Left hindlimb (tissue), 1 donor: ENCODE results near the gene TAT.
"Not testable (repeated sequence)": the region's sequence is repeated elsewhere in the genome, so short reads cannot be mapped to it uniquely, and the experiment has no call there.

Experiments
- DNase-seq: peaks from one replicate; pipeline ENCODE4 v3.0.0-alpha.2; 2018

The TAT gene

DNA sequence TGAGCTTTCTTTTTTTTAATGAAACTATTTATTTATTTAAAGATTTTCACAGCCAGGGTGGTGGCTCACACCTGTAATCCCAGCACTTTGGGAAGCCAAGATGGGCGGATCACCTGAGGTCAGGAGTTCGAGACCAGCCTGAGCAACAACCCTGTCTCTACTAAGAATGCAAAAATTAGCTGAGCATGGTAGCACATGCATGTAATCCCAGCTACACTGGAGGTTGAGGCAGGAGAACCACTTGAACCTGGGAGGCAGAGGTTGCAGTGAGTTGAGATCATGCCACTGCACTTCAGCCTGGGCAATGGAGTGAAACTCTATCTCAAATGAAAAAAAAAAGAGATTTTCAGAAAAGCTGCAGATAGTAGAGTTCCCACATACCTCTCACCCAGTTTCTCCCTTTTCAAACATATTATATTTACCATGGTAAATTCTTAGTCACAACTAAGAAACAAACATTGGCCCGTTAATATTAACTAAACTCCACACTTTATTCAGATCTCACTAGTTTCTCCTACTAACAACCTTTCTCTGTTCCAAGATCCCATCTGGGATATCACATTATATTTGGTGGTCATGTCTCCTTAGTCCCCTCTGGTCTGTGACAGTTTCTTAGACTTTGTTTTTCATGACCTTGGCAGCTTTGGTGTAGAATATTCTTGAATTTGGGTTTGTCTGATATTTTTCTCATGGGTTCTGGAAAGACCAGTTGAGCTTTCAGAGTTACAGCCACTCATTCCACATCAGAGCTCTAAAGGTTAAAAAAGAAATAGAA is 7.8 kb upstream of the TAT start:
- no peak for DNase-seq

DNA sequence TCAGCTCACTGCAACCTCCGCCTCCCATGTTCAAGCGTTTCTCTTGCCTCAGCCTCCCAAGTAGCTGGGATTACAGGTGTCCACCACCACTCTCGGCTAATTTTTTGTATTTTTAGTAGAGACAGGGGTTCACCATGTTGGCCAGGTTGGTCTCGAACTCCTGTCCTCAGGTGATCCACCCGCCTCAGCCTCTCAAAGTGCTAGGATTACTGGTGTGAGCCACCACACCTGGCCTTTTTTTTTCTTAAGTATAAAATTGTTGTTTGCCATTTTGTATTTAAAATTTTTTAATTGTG is 5.6 kb upstream of the TAT start:
- DNase-seq: not testable (repeated sequence)

DNA sequence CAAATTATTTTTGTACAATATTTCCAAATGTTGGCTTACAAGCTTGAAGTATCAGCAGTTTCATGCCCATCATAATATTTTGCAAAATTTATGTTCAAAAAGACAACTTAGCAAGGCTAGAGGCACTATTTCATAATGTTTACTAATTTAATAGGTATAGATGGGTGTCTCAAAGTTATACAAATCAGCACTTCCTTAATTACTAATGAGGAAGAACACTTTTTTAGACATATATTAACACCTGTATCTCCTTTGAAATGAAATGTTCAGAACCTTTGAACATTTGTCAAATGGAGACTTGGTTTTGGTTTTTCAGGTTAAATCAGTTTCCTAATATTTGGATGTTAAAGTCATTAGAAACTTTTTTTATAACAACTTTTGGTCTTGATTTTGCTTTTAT is 2.2 kb downstream of the TAT start:
- DNase-seq: no peak

DNA sequence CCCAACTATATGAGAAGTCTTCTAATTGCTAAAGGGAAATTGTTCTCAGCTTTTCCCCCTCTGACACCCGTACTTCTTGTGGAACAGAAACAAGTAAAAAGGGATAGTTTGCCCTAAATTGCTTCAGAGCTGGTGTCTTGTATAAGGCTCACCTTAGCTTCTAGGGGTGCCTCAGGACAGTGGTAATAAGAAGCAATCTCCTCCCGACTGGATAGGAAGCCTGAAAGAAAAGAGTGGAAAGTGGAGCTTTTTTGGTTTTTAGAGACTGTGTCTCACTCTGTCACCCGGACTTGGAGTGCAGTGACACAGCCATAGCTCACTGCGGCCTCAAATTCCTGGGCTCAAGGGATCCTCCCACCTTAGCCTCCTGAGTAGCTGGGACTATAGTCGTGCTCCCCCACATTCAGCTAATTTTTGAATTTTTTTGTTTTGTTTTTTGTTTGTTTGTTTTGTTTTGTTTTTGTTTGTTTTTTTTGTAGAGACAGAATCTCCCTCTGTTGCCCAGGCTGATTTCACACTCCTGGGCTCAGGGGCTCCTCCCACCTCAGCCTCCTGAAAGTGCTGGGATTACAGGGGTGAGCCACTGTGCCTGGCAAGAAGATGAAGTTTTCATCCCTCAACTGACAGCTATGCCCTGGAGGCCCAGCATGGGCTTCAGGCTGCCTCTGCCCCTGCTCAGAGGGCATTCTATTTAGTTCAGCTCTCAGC is 3.4 kb downstream of the TAT start:
- DNase-seq: no peak

DNA sequence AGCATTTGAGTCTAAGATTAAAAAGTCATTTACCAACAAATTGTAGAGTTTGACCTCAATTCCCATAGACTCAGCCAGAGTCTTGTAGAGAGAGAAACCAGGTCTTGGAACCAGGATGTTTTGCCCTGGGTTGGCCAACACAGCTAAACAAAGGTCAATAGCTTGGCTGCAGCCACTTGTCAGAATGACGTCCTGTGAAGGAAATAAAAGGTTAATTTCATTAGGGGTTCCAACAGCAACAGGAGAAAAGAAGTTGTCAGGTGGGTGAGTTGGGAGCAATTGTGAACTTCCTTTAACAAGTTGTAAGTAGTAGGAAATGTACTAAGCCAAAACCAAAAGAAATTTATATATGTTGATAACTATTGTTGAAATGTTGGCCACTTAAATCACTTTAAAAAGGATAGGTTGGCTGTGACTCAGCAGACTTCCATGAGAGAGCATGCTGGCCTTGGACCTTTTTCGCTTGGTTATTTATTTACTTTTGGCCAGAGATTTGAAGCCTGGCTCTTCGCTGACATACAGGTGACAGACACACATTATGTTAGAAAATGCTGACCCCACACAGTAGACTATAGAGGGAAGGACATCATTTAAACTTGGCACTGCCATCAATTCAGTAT is 4.3 kb downstream of the TAT start:
- no peak for DNase-seq

DNA sequence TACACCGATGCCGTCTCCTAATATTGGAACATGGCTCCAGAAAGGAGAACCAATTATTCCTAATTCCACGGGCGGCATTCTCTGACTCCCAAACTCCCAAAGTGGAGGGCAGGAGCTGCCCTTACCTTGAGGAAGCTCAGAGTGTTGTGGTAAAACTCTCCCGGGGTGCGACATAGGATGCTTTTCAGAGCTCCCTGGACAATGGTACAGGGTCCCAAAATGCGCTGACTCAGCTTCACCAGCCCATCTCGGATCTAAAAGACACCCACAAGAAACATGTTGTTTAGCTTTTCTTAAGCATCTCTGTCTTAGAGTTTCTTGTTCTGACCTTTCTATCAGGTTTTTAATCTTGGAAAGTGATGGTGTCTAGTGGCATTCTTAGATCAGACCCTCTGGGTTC is 6.7 kb downstream of the TAT start:
- DNase-seq: no peak

DNA sequence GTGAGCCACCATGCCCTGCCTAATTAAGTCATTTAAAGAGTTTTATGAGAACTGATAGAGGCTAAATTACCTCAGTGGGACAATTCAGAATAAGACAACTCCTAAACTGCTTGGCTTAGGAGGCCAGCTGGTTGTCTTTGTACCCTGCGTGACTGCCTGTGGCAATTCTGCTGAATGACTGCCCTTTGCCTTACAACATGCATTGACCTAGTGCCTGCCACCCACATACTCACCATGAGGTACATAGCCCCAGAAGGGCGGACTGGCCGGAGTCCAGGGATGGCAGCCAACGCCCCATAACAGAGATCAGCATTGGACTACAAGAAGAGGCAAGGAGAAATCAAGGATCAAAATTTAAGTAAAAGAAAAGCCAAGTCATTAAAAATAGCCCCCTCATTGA is 7.3 kb downstream of the TAT start:
- DNase-seq: no peak

DNA sequence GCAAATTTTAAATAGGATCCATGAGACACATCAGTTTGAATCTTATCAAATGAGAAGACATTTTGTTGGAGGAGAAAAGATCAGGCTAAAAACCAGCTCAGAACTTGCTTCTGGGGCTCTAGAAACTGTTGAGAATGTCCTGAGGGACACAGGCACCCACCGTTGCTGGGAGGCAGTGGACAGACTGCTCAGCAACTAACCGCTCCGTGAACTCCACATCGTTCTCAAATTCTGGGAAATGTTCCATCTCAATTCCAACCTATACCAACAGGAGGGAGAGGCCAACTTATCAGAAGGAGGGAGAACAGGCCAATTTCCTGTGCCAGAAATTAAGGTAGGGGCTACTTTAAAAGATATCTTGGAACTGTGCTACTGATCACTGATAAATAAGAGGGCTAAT is 8.3 kb downstream of the TAT start:
- no peak for DNase-seq

DNA sequence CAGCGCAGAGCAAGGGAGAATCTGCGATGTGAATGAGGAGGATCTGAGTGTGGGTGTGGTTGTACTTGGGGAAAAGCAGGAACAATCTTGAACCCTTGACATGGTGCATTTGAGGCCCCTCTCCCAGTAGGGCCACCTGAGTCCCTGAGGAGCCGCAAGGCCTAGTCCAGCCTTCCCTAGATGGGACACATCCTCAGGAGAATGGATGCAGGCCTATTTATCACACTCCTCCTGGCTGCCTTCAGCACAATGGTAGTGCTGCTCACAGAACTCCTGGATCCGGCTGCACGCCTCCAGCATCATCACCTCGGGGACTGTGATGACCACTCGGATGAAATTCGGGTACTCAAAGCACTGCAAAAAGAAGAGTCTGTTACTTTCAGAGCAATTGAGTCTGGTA is 9.0 kb downstream of the TAT start:
- no peak for DNase-seq

DNA sequence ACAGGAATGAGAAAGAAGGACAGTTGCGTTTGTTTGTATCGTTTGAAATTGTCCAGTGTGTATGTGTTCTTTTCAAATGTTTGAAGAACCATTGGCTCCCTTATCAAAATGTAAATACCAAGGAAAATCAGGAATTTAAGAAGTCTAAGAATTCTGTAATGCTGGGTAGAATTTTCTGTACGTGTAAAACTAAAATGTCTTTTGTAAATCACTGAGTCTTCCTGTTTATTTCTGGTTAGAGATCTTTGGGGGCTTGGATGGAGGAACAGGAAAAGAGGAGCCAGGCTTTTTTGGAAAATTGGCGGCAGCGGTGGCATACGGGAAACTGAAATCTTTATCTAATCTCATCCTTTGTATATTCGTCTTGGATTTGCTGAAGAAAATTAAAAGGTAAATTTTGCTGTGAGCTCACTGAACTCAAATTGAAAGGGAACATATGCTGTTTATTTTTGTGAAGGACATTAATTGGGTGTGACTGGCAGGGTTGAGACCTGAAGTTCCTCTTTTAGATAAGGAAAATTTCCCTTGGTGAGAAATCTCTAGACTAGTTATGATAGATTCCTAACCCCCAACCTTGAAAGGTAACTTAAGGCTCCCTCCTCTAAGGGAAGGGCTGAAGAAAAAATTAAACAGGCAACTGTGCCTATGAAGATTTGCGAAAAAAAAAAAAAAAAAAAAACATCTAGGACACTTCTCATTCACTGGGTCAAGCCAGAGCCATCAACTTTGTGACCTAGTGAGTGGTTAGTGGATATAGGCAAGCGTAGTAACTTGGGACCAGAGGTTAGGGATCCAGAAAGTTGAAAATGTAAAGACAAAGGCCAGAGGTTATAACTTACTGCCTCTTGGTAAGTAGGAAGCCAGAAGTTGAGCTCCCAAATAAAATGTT is 10.8 kb downstream of the TAT start:
- DNase-seq: no peak

DNA sequence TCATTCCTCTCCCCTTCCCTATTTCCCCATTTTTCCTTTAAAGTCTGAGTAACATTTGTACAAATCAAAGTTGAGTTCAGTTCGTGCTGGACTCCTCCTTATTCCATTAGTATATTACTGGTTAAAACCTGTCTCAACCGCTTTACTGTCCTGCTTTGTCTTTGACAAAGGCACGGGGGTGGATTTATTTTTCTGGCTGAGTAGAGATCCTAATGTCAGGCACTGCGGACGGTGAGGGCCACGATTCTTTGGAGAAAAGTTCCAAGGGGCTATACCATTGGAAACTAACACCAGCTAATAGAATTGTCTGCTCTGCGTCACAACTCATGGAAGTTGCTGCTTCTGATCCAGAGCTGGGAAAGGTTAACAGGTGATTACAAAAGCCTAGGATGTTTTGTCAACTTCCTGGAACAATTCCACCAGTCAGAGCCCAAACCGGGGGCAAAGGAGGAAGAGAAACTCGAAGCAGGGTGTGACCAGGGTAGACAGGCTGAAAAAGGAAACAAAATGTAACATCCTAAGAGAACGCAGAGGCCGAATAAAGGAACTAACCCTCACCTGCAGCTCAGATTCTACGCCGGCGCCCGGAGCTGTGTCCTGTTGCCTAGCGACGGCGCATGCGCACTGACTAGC is 12.4 kb downstream of the TAT start:
- no peak for DNase-seq

DNA sequence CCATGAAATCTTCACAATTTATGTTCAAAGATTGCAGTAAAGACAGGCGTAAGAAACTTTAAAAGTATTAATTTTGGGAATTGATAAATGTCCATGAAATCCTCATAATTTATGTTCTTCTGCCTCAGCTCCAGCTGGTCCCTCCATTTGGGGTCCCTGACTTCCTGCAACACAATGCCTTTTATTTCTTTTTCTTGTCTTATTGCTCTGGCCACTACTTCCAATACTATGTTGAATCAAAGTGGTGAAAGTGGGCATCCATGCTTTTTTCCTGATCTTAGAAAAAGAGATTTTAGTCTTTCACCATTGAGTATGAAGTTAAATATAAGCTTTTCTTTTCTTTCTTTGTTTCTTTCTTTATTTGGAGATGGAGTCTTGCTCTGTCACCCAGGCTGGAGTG is 14.3 kb downstream of the TAT start:
- no peak for DNase-seq

DNA sequence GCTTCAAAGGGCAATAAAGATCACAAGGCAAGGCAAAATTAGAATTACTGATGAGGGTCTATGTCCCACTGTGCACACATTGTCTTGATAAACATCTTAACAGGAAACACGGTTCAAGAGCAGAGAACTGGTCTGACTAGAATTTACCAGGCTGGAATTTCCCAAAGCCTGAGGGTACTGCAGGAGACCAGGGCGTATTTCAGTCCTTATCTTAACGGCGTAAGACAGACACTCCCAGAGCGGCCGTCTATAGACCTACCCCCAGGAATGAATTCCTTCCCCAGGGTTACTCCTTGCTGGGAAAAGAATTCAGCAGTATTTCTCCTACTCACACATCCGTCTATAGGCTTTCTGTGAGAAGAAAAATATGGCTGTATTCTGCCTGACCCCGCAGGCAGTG is 15.0 kb downstream of the TAT start:
- not testable (repeated sequence) for DNase-seq

DNA sequence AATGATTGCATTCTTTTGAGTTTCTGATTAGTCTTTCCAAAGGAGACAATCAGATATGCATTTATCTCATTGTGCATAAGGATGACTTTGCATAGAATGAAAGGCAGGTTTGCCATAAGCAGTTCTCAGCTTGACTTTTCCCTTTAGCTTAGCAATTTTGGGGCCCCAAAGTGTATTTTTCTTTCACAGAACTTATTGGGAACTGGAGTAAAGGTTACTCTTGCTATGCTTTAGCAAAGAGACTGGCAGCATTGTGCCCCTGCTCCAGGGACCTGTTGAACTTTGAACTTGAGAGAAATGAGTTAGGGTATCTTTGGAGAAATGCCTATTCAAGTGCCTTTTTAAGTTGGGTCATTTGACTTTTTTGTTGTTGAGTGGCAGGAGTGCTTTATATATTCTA is 17.0 kb downstream of the TAT start:
- no peak for DNase-seq

DNA sequence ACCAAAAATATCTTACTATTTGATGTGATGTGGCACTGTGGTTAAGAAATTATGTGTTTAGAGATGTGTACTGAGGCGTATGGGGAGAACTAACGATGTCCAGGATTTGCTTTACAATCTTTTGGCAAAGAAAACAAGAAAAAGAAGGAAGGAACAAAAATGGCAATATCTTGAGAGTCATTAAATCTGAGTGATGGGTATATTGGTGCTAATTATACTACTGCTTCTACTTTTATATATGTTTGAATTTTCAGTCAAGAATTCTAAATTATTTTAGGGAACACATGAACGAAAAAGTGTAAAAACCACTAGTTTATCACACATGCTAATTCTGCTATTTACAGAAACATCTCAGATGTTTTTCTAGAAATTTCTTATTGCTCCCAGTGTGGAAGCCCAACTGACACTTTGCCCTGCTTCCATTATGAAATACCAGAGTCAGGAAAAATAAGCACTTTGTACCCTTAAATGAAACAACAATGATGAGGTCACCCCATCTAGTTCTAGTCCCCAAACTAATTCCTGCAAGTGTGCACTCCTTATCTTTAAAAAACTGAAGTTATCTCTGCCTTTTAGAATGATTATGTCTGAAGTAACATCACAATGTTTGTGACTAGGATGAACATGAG is 18.8 kb downstream of the TAT start:
- no peak for DNase-seq

DNA sequence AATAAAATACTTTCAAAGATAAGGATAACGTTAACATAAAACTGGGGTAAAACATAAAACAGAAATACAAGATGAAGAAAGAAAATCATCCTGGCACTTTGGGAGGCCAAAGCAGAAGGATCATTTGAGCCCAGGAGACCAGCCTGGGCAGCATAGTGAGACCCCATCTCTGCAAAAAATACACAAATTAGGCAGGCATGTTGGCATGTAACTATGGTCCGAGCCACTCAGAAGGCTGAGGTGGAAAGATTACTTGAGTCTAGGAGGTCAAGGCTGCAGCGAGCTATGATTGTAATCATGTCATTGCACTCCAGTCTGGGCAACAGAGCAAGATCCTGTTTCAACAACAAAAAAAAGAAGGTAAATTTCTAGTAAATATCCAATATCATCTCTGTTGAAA is 19.6 kb downstream of the TAT start:
- DNase-seq: no peak

DNA sequence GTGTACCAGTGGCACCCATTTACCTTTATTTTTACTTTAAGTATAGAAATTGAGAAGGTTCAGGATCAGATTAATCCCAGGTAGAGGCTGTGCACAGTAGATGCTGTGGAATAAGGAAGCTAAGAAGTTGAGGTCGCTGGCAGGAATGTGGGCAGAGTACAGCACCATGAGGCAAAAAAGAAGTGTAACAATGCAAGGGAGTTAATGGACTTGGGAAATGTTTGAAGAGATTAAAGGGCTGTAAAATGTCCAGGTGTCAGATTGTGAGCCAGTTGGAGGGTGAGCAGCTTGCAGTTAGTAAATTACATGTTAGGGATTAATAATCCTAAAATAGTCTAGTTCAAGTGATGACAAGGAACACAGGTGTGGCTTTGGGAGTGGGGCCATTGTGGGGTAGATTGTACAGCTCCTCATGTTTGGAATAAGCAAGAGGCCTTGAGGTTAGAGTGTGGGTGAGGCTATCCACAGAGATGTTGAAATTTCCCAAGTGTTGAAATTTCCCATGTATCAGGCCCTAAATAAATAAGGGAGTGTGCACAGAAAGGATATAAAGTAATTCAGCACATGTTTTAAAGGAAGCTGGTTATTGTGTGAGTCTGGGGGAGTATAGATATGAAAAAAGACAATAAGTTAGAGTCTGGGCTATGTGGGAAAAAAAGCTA is 21.5 kb downstream of the TAT start:
- no peak for DNase-seq

DNA sequence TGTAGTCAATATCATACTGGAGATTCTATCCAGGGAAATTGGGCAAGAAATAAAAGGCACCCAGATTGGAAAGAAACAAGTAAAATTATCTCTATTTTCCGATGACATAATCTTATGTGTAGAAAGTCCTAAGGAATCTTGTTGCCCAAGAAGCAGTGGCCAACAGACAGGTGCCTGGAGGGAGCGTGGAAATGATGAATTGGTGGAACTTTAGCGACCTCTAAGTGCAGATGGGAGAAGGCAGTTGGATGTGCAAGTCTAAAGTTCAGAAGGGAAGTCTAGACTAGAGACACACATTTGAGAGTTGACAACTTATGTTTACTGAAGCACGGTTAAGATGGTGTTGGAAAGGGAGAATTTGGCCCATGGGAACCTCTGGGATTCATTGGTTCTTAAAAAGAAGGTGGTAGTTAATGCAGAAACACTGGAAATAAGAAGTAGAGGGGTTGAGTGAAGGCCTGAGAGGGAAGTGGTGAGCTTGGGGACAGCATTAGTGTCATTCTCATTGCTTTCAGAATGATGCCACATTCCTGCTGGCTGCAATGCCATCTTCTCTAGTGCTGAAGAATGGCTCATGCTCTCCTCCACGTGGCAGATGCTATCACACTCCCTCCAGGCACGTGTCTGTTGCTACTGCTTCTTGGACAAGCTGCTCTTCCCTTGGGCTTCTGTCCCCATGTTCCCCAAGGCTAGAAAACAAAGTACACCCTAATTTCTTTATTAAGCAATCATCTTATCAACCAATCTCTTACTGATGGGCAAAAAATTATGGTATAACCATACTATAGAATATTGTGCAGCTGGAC is 24.0 kb downstream of the TAT start:
- no peak for DNase-seq

DNA sequence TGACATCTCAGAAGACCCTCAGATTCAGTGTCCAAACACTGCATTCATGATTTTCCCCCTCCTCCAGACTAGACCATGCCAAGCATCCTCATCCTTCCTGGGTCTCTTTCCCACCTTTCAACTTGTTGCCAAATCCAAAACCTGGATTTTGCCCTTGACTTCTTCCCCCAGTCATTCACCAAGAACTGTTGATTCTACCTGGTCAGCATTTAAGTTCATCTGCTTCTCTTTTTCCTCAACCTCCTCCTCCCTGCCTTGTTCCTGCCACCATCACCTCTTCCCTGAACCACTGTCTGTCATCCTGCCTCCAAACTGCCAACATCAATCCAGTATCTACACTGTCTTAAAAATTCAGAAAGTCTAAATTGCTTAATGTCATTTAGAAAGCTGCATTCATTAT is 29.7 kb downstream of the TAT start:
- DNase-seq: no peak

DNA sequence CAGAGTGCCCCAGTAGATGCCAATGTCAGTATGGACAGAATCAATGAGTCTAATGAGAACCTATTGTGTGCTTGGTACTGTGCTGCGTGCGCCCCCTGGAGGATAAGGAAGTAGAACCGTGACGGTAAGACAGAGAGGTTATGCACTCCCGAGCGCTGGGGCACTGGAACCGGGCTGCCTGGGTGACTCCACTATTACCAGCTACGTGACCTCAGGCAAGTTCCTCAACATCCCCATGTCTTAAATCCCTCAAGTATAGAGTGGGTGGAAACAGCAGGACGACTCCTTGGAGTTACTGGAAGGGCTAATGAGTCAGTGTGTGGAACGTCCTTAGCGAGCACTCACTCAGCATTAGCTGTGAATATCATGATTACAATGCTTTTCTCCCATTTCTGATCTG is 34.5 kb downstream of the TAT start:
- DNase-seq: no peak

DNA sequence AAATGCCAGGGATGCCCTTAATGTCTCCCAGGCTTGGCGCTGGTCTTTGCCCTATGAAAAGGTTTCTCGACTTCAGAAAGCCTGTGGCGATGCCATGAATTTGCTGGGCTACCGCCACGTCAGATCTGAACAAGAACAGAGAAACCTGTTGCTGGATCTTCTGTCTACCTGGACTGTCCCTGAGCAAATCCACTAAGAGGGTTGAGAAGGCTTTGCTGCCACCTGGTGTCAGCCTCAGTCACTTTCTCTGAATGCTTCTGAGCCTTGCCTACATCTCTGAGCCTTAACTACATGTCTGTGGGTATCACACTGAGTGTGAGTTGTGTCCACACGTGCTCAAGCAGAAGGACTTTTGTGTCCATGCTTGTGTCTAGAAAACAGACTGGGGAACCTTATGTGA is 39.2 kb downstream of the TAT start:
- no peak for DNase-seq
